ENCODE results near the gene CCL21.
"Not testable (repeated sequence)": the region's sequence is repeated elsewhere in the genome, so short reads cannot be mapped to it uniquely, and the experiment has no call there.

The CCL21 gene, protein sequence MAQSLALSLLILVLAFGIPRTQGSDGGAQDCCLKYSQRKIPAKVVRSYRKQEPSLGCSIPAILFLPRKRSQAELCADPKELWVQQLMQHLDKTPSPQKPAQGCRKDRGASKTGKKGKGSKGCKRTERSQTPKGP

DNA sequence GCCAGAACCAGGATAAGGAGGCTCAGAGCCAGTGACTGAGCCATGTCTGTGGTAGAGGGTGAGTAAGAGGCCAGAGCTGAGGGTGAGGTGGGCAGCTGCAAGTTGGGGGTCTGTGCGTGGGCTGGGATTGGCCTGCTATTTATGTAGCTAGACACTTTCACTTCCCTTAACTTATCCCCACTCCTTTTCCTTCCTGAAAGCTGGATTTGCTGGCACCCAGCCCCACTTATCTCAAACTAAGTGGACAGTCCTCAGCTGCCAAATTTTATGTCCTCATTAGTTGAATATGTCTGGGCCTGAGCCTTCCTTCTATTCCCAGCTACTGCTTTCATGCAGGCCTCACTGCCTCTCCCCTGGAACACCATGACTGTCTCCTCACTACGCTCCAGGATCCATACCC, at the start of gene CCL21:
Gene CCL21, minus strand, starts transcription at position 114 of the 400 bp plus-strand sequence. Its CDS starts 70 bp downstream, at position 44.
- no peak for DNase-seq (ENCODE audit: low read depth in 3 of 3)

DNA sequence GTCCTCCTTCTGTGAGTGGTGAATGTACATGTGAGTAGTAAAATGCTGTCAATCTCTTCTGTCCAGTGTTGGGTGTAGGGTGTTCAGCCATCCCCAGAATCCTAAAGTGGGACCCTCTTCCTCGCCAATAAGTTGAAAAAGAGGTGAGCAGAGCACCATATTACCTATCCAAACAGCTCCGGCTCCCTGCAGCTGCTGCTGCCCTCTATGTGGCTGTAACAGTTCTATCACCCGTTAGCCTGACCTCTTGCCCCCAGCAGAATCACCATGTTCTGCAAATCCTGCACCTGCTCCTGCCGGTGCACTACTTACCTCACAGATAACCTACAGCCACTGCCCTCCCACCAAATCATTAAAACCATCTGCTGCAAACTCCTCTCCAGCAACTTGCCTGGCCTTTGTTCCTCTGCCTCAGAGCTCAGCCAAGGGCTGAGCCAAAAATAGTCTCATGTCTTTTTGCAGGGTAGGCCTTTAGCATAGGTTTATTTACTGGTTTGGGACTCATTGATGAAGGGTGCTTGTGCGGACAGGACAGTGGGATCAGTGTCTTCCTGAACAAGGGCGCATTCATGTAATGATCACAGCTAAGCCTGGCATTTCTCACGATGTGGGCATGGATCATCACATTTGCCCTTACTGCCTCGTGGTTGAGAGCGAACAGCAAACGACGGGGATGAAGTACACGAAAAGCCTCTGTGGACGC, 49.6 kb upstream of the CCL21 start:
- DNase-seq (ENCODE audit: low read depth in 3 of 3) = no peak

DNA sequence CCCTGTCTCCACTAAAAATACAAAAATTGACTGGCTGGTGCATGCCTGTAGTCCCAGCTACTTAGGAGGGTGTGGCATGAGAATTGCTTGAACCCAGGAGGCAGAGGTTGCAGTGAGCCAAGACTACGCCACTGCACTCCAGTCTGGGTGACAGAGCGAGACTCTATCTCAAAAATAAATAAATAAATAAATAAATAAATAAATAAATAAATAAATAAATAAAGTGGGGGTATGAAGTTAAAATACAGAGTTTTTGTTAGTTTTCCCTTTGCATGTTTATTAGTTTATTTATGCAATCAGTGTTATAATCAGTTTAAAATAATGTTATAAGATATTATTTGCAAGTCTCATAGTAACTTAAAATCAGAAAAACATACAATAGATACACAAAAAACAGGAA, 40.4 kb upstream of the CCL21 start:
- DNase-seq (ENCODE audit: low read depth in 3 of 3) = not testable (repeated sequence)

DNA sequence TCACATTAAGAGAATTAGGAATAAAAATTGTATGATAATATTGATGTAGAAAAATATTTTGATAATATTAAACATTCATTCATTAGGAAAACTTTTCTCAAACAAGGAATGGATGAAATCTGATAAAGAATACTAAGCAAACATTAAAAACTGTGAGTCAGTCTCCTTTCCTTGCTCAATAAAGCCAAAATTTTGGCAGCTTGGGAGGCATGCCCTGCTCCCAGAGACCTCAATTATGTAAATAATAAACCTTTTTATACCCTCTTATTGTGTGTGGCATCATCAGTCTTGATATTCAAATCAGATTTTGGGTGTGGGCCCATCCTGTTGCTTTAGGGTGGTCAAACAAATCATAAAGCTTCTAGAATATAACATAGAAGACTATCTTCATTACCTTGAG, 36.6 kb upstream of the CCL21 start:
- DNase-seq (ENCODE audit: low read depth in 3 of 3) = no peak

DNA sequence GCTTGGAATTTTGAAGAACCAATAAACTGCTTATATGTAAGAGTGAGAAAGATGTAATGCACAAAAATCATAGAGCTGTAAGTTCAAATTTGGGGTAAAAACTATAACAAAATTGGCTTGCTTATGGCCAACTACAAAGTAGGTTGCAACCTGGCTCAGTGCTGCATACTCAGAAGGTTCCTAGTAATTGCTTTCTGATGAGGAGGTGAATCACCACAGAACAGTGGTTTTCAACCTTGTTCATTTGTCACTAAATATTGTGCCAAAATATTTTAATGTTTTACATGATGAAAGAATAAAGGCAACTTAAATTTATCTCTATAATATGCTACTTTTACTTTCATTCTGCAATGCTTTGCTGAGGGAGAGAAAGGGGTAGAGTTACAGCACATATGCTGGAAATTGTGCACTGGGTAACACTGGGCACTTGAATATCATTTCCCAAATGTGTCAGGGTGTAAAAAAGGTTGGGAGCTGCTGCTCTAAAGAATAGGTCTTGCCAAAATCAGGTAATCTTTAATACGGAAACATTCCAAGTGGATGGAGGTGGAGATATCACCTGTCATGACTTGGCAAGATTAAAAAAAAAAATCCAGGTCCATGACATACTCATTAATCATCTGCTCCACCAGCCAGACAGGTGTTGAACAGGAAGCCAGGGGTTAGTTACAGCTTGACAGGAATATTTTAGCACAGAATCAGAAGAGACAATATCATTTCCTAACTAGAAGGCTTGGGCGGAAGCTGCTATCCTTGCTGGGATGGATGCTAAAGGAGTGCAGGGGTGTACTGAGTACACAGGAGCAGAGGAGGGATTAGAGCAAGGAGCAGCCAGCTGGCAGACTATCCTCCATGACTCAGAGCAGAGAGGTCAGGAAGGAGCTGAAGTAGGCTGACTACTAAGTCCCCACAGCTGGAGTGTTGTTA, 34.6 kb upstream of the CCL21 start:
- DNase-seq (ENCODE audit: low read depth in 3 of 3) = no peak

DNA sequence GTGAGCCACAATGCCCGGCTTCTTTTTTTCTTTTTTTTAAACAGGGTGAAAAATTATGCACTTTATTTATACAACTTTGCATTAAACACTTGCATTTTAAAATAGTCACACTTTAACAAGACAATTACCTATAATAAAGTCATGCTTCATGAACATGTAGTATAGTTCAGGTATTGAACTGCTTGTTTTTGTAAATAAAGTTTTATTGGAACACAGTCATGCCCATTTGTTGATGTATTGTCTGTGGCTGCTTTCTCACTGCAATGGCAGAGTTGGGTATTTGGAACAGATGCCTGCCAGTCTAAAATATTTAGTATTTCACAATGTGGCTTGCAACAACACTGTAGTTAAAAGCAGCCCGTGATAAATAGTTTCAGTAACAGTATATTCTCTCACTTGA, 32.8 kb upstream of the CCL21 start:
- DNase-seq (ENCODE audit: low read depth in 3 of 3) = no peak

DNA sequence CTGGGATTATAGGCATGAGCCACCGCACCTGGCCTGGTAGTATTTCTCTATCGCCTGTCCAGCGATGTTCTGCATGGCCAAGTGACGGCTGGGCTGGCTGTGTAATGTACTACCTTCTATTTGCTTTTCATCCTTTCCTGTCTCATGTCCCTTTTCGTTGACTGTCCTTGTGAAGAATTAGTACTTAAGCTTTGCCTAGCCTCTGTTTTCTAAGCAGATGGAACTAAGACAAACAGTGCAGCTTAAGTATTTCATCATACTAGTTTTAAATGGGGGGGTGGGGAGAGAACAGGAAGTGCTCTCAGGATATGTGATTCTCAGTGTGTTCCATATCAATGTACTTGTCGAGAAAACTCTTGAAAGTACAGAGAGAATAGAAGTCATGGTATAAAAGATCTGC, 31.7 kb upstream of the CCL21 start:
- DNase-seq (ENCODE audit: low read depth in 3 of 3) = no peak

DNA sequence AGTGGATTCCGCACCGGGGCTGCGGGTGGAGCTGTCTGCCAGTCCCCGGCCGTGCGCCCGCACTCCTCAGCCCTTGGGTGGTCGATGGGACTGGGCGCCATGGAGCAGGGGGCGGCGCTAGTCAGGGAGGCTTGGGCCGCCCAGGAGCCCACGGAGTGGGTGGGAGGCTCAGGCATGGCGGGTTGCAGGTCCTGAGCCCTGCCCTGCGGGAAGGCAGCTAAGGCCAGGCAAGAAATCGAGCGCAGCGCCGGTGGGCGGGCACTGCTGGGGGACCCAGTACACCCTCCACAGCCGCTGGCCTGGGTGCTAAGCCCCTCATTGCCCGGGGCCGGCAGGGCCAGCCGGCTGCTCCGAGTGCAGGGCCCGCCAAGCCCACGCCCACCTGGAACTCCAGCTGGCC, 30.2 kb upstream of the CCL21 start:
- not testable (repeated sequence) for DNase-seq (ENCODE audit: low read depth in 3 of 3)

DNA sequence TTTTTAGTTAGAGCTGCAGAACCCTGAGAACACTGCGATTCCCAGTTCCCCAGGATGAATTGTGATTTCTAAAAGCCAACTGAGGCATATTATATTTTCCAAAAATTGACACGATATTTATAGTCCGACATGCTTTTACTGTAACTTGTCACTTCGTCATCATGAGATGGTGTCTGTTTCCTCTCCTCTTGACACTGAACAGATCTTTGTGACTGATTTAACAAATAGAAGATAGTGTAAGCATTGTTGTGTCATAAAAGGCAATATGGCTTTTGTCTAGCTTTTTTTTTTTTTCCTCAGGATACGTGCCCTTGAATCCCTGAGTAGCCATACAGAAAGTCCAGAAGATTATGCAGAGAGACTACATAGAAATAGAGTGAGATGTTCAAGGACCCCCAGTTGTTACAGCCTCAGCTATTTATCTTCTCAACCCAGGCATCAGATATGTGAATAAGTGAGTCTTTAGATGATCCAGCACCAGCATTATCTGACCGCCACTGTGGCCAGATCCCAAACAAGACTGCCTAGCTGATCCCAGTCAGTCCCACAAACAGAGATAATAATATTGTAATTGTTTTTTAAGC, 27.8 kb upstream of the CCL21 start:
- DNase-seq (ENCODE audit: low read depth in 3 of 3) = no peak

DNA sequence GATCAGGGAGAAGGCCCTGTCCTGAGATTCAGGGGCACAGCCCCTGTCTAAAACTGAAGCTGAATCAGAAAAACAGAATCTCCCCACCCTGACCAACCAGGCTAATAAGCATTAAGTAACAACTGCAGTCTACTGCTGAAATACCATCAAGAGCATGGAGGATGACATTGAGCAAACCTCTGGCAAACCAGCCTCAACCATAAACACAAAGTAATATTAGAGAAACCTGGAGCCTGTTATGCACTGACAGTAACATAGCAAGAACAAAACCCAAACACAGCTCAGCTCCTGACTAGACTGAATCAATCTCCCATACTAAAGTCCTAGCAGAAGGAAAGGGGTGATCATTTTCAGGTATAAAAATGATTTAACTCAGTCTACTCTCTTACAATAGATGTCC, 24.8 kb upstream of the CCL21 start:
- DNase-seq (ENCODE audit: low read depth in 3 of 3) = no peak

DNA sequence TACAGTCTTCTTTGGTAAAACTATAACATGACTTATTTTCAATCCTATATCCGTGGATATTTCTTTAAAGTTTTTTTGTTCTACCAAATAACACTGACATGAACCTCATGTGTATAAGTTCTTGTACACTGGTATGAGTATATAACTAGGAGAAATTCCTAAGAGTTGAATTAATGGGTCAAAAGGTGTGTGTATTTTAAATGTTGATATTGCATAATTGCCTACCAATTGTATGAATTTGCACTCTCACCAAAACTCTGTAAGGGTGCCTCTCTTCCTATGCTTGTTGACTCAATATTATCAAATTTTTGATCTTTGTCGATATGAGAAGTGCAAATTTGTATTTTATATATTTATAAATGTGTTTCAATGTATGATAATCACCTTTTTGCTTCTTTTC, 22.9 kb upstream of the CCL21 start:
- DNase-seq (ENCODE audit: low read depth in 3 of 3) = no peak

DNA sequence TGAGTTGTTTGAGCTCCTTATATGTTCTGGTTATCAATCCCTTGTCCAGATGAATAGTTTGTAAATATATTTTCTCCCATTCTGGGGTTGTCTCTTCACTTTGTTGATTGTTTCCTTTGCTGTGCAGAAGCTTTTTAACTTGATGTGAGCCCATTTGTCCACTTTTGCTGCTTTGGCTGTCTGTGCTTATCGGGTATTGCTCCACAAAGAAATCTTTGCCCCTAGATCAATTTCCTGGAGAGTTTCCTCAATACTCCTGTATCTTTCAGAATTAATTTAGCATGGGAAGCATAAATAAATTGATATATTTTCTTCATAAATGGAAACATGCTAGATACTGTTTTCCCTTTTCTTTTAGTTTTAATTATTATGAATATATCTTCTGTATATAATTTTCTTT, 22.5 kb upstream of the CCL21 start:
- DNase-seq (ENCODE audit: low read depth in 3 of 3) = no peak

DNA sequence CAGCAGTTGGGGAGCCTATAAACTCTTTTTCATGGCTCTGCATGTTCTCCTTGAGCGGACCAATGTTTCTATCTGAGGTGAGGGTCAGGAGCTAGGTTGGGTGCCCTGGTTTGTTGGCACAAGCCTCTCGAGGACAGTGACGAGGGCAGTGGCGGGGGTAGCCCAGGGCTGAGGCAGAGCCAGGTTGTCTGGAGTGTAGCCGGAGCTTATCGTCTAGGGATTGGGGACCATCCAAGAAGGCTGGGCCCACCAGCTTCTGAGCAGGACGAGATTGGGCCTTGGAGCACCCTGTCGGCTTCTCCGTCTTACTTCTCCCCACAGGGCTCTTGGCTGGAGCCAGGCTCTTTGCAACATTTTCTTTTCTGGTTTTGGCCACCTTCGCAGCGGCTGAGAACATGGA, 13.2 kb upstream of the CCL21 start:
- DNase-seq (ENCODE audit: low read depth in 3 of 3) = no peak

DNA sequence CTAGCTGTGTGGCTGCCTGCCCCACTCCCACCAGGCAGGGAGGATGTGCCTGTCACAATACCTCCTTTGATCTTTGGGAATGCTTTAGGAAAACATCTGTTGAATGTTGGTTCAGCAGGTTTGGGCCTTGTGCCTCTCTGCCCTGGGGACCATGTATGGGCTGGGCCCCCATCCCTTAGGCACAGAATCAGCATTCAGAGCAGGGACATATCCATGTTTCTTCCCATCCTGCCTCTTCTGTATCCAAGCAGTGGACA, 9.8 kb upstream of the CCL21 start:
- DNase-seq (ENCODE audit: low read depth in 3 of 3) = not testable (repeated sequence)

DNA sequence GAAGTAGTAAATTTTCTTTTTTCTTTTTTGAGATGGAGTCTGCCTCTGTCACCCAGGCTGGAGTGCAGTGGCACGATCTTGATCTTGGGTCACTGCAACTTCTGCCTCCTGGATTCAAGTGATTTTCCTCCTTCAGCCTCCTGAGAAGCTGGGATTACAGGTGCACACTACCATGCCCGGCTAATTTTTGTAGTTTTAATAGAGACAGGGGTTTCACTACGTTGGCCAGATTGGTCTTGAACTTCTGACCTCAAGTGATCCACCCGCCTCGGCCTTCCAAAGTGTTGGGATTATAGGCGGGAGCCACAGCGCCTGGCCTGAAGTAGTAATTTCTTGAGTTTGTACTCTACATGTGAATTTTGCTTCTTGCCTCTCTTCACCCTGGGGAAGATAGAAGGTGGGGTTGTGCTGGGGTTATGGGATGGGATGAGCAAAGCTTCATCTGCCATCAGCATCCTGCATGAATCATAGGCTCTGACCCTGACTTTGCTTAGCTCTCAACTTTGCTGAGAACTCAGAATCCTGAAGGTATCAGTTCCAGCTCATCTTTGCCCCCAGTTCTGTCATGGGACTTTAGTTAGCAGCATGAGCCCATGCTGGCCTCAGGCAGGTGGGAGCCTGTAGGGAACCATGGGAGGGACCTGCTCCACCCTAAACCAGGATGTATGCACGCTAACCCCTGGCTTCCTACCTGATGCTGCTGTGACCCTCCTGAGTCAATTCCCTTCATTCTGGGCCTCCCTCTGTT, 9.3 kb upstream of the CCL21 start:
- no peak for DNase-seq (ENCODE audit: low read depth in 3 of 3)

DNA sequence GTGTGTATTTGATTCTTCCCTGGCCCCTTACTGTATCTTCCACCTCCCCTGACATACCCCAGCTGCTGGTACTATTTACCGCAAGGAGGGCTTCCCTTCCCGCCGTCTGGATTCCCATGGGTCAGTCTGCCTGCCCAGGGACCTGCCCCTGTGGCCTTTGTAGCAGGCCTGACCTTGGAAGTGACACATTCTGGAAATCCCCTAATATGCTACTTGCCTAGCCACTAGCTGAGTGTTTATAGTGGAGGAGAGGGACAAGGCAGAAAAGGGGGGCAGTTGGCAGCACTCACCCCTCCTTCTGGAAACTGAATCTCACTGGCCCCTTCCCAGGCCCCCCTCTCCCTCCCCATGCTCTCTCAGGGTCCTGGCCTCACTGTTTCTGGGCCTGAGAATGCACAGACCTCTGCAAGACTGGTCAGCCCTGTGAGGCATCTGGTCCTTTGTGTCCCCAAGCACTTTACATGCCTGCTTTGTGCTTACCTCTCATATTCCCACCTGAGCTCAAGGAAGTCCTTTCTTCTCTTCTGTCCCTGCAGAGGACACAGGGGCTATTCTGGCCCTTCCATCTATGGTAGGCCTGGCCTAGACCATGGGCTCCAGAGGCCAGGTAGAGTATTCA, 8.2 kb upstream of the CCL21 start:
- DNase-seq (ENCODE audit: low read depth in 3 of 3) = no peak

DNA sequence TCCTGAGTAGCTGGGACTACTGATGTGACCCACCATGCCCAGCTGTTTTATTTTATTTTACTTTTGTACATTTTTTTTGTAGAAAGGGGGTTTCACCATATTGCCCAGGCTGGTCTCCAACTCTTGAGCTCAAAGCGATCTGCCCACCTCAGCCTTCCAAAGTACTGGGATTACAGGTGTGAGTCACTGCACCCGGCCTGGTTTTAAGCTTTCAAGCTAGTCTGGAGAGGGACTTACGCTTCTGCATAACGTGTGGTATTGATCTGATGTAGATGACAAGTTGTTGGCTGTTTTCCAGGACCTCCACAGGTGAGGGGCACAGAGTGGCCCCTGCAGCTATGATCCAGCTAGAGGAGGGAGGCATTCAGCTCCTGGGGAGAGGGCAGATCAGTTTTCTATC, 6.8 kb upstream of the CCL21 start:
- no peak for DNase-seq (ENCODE audit: low read depth in 3 of 3)

DNA sequence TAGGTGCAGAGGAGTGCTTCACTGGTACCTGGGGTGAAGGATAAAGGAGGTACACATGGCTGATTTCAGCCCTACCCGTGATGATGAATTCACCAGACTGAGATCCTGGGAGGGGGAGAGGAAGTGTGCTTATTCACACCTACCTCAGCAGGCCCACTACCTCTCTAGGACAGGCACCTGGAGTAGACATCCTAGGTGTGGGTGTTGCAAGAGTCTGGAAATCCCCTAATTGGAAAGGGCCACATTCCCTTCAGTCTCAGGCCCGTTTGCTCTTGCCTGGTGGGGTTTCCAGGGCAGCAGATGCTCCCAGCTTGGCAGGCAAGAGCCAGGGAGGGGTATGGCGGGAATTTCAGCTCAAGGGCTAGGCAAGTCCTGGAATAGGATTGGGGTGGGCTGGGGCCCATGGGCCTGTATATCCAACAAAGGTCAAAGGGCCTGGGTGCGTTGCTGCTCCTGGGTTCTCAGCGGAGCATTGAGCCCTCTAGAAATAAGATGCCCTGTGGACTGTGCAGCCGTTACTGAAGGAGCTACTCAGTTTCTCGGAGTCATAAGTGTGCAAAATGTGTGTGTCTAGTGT, 5.8 kb upstream of the CCL21 start:
- no peak for DNase-seq (ENCODE audit: low read depth in 3 of 3)

DNA sequence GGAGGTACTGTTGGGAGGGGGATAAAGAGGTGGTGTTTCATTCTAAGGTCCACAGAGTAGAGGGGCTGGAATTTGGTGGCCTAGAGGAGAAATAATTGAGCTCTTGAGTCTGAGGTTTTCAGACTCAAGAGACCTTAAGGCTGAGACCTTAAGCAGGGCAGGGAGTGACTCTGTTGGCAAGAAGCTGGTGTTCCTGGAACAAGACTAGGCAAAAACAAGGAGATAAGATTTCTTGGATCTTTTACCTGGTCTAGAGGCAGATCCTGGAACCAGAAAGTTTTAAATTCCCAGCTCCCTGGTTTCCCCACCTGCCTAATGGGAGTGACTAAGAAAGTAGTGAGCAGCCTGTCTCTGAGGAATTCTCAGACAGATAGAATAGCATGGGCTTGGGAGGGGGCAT, 4.1 kb upstream of the CCL21 start:
- no peak for DNase-seq (ENCODE audit: low read depth in 3 of 3)

DNA sequence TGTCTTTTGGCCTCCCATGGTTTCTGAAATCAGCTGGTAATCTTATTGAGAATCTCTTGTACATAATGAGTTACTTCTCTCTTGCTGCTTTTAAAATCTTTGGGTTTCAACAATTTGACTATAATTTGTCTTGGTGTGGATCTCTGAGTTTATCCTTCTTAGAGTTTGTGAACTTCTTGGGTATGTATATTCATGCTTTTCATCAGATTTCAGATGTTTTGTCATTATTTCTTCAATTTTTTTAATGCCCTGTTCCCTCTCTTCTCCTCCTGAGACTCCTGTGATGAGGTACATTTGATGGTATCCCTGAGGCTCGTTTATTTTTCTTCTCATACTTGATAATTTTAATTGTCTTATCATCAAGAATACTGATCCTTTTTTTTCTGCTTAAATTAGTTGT, 2.2 kb upstream of the CCL21 start:
- DNase-seq (ENCODE audit: low read depth in 3 of 3) = no peak

All from stimulated activated CD4-positive, alpha-beta T cell treated with anti-CD3 and anti-CD28 coated beads, TNF-alpha, amount 100 ng/mL, for 4 hours (primary cell).